Stimulated activated CD4-positive, alpha-beta T cell treated with anti-CD3 and anti-CD28 coated beads, Interleukin-4, amount 100 ng/mL, for 1 hour (primary cell): Measurements from ENCODE around the gene DCT.
"Not testable (repeated sequence)": the region's sequence is repeated elsewhere in the genome, so short reads cannot be mapped to it uniquely, and the experiment has no call there.

Experiments
- DNase-seq: peaks from one replicate; pipeline ENCODE4 v3.0.0-alpha.2; 2020

The DCT gene

DNA sequence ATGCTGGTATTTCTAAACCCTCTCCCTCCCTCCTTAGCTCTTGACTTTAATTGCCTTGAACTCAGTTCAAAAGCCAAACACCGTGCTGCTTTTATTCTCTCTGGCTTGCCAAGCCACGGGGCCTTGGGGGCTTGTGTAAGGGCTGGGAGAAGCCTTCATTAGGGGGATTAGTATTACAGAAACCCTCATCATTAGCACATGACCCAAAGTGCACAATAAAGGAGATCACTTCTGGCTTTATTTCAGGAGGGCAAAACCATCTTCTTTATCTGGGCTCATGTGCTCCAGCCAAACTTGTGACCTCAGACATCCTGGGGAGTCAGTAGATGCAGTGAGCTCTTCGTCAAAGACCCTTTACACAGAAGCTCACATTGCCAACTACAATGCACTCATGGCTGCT is at the start of gene DCT:
Gene DCT, minus strand, starts transcription at position 67 of the 400 bp plus-strand sequence. CDS start 427 bp downstream, outside the sequence.
- DNase-seq = no peak

DNA sequence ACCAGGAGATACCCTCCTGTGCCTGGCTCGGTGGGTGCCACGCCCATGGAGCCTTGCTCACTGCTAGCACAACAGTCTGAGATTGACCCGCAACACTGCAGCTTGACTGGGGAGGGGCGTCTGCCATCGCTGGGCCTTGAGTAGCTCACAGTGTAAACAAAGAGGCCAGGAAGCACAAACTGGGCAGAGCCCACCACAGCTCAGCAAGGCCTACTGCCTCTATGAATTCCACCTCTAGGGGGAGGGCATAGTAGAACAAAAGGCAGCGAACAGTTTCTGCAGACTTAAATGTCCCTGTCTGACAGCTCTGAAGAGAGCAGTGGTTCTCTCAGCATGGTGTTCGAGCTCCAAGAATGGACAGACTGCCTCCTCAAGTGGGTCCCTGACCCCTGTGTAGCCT is 47.5 kb upstream of the DCT start:
- DNase-seq = not testable (repeated sequence)

DNA sequence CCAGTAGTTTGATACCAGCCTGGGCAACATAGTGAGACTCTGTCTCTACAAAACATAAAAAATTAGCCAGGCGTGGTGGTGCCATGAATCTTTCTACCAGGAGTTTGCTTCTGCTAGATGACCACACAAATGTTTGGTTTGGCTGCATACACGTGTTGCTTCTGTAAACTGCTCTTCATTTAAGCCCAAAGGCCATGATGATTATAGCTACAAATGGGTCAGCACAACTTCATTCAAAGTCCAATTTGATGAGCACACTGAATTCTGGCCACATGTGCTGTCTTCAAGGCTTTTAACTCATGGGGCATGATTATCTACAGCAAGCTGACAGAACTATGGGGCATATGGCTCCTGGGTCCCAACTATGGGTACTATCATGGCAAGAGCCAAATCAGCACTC is 46.3 kb upstream of the DCT start:
- DNase-seq = no peak

DNA sequence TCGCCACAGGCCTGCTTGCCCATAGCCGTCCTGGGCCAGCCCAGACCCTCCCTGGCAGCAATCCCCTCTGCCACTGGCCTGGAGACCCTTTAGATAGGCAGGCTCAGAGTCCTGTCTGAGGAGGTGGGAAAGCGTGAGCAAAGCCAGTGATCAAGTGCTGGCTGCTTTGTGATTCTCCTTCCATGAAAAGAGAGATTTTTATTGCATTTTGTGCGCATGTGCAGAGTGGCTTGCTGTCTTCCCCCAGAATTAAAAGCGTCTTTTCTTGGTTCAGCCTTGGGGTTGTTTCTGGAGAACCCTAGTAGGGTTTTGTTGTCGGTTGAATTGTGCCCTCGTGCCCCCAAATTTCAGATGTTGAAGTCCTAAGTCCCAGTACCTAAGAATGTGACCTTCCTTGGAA is 44.9 kb upstream of the DCT start:
- no peak for DNase-seq

DNA sequence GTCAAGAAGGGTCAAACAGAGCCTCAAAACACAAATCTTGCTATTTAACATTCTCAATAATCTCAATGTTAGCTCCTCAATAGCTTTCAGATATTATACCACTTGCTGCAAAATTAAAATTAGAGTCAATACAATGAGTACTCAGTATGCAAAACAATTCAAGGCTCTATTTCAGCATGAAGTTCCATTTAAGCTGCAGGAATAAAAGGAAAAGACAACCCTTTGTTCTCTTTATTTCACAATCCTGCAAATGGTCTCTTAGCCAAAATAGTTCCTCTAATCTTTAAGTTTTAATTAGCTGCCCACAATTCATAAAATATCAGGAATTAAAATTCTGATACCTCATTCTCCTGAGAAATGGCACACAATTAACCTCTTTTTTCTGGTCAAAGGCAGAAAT is 40.5 kb upstream of the DCT start:
- DNase-seq = no peak

DNA sequence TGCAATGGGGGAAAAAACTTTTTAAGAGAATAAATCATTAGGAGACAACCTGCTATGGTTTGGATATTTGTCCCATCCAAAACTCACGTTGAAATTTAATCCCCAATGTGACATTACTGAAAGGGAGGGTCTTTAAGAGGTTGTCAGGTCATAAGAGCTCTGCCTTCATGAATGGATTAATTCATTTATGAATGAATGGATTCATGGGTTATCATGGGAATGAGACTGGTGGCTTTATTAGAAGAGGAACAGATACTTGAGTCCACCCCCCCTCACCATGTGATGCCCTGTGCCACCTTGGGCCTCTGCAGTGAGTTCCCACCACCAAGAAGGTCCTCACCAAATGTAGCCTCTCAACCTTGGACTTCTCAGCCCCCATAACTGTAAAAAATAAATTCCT is 37.0 kb upstream of the DCT start:
- DNase-seq = no peak

DNA sequence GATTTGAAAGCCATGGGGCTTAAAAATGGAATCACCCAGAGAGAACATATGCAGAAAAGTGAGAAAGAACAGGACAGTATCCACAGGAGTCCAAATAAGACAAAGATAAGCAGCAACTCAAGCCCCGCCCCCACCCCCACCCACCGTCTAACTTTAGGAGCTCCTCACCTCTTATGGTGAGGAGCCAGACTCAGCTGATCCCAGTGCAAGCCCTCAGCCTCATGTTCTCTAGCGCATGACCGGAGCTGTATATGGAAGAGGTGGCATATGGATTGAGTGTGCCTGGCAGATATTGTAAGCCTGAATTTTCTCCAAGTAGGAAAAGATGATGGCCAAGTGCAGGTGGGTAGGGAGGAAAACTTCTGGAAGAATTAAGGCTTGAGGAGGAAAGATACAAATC is 36.4 kb upstream of the DCT start:
- DNase-seq = no peak

DNA sequence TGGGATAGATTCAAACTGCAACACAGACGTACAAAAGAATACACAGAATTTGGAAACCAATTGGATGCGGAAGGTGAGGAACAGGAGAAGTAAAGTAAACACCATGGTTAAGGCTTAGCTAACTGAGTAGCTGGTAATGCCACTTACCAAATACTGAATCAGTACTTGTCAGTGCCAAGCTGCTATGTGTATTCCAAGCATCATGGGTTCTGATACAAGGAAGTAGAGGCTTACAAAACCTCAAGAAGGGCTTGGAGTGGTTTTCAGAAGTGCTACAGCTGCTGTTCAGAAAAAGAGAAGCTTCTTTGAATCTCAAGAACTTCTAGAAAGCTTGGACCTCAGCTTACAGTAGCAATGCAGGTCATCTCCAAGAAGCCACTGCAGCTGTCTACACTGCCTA is 35.9 kb upstream of the DCT start:
- no peak for DNase-seq

DNA sequence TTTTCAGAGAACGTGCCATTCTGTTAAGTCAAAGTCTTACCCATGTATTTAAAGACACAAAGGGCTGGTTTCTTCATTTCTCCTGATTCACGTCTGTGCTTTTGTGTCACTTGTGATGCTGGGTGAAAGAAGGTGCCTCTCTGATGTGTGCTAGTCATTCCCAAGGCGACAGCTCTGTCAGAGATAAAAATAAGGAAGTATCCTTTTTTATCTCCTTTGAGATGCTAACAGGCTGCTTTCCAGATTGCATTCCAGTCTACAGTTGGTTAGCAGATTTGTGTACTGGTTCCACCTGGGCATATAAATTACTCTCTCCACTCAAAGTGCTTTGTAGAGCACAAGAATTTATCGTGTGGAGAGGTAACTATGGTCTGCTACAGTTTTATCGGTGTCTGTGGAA is 33.5 kb upstream of the DCT start:
- DNase-seq = no peak

DNA sequence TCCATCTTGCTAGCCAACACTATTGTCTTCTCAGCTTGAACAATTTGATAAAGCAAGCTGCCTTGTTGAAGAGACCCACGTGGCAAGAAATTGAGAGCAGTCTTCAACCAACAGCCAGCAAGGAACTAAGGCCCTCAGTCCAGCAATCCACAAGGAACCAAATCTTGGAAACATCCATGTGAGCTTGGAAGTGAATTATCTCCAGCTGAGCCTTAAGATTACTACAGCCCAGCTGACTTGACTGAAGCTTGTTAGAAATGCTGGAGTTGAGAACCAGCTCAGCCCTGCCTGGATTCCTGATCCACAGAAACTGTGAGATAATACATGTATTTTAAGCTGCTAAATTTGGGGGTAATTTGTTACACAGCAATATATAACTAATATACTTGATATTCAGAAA is 26.2 kb upstream of the DCT start:
- DNase-seq = no peak

DNA sequence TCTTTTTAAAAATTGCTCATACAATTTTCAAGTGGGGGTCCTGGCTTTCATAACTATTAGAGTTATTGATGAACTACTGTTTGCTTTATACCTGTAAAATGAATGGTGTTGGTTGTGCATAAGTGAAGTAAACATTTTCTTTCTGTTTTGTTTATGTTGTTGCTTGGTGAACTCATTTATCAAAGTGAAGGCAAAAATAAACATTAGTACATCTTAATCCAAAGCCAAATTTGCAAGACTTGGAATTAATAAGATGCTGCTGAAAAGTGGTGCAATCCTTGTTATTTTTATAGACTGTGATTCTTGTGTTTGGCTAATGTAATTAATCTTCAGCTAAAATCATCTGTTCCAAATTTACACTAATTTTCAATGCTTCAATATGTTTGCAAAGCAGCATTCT is 24.4 kb upstream of the DCT start:
- DNase-seq = no peak

DNA sequence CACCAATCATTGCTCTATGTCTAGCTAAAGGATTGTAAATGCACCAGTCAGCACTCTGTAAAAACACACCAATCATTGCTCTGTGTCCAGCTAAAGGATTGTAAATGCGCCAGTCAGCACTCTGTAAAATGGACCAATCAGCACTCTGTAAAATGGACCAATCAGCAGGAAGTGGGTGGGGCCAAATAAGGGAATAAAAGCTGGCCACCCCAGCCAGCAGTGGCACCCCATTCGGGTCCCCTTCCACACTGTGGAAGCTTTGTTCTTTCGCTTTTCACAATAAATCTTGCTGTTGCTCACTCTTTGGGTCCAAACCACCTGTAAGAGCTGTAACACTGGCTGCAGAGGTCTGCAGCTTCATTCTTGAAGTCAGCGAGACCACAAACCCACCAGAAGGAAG is 19.3 kb upstream of the DCT start:
- not testable (repeated sequence) for DNase-seq

DNA sequence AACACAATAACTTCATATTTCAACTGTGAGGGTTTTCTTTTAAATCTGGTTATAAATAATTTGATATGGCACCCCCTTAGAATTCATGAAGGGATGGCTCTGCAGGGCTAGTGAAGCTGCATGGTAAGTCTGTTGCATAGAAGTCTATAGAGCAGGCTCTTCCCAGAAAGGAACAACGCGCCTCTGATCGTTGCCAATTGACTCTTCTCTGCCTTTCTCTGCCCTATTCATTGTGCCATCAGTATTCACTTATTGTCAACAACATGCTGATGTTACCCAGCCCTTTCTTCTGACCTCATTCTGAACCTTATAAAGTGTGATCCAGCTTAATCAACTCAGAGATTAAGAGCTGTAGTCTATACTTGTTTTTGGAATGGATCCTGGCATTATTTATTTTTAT is 16.3 kb upstream of the DCT start:
- no peak for DNase-seq

DNA sequence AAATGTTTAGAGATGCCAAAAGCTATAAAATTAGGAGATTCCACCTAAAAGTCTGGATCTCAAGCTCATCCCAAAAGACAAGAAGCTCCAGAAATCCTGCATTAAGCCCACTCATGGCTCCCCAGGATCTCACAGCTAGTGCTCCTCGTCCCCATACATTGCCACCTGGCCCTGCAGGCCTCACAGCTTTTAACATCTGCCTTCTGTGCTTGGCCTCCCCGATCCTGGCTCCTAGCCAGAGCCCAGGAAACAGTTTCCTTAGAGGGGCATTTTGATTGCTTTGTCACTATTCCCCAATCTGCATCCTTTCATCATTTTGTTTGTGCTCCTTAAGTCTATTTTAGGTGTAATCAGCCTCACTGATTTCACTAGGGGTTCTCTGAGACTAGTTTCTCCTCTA is 14.5 kb upstream of the DCT start:
- no peak for DNase-seq

DNA sequence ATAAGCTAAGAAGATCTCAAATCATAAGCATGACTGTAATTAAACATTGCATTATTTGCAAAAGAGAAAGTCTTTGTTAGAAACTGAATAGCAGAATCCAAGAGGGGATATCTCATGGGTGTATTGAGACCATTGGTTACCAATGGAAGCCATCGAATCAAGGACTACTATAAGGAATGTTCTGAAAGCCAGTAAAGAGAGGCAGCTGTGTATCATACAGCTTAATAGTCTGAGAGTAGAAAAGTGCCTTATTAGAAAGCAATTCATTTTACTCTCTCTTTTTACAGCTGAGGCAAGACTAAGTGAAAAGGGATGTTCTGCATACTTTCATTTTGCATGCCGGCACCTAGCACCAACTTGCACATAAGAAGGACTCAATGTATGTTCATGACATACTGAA is 7.6 kb upstream of the DCT start:
- DNase-seq = no peak

DNA sequence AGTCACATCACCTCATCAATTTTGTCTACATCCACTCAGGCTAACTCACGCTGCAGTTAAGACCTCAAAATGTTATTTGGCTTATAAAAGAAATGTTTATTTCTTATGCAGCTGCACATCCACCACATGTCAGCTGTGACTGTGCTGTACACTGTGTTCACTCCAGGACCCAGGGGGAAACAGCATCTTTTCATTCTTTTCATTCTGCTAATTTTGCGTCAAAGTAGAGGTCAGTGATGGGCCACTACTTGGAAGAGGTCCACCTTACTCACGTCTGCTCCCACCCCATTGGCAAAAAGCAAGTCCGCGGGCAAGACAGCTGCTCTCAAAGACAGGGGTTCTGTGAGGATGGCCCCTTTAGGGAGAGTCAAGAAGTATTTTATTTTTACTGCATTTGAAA is 4.5 kb upstream of the DCT start:
- DNase-seq = no peak

DNA sequence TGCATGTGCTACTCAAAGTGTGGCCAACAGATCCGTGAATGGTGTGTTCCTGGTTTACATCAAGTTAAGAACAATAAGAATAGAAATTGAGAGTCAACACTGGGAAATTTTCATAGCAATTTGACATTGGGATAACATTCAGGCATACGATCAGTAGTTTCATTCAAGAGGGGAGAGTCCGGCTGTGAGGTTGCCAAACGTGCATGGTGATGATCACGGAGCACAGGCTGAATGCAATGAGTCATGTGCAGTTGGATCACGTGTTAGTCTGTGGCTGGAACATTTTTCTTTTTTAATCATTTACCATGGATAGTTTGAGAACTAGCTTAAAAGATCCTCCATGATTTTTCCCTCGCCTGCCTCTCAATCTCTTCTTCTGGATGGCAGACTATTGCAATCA is 2.5 kb upstream of the DCT start:
- no peak for DNase-seq

DNA sequence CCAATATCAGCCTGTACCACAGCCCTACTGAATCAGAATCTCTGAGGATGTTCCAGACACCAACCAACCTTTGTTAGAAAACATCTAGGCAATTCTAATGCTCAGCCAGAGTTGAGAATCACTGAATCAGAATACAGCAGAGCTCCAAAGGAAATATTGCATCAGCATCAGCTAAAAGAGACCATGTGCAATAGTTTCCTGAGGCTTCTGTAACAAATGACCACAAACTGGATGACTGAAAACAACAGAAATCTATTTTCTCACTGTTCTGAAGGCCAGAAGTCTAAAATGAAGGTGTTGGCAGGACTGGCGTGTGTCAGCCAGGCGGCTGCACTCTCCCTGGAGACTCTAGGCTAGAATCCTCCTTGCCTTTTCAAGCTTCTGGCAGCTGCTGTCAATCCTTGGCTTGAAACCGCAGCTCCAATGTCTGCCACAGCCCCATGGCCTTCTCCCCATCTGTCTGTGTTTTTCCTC is 1.2 kb upstream of the DCT start:
- no peak for DNase-seq

DNA sequence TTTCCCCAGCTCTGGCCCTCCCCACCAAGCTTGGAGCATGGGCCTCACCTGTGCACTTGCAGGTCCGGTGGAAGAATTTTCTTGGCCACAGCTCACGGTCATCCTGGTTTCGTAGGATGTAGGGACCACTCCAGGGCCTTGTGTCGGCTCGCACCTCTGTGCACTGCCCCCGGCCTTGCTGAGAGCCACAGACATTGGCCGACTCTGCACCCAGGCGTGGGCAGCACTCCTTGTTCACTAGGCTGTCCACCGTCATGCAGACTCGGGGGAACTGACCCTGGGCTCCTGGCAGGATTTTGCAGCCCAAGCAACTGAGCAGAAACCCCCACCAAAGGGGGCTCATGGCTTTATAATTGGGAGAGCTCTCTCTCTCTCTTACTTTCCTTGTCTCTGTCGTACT is 569 bp downstream of the DCT start:
- no peak for DNase-seq

DNA sequence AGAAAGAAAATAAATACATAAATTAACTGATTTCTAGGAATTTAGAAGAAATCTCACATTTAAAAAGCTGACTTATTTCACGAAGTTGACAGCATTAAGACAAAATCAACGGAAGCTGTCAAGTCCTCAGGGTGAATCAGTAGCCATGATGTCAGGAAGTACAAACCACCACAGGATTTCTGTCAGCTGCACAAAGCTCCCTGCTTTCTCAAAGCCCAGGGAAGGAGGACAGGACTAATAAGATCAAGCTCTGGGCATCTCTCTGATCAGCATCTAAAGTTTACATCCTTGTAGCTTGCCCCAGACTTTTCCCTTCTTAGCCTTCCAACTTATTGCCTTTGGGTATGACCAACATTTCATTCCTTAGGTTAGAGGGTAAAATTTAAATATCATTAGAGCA is 9.4 kb downstream of the DCT start:
- DNase-seq = no peak

DNA sequence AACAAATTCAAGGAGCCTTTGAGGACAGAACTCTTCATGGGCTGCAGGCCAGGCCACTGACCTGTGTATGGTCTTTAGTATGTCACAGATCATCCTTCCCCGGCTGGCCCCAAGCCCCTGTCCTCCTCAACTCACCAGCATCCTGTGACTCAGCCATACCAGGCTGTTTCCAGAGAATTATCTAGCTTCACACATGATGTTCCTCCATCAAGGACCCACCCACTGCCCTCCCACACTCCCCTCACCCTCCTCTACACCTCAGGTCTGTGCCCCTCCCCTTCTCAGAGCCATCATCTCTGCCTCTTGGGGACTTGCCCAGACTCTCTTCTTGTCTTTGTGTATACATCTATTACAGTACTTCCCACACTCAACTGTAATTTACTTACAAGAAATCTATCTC is 14.7 kb downstream of the DCT start:
- peak; percentile 53 for DNase-seq

DNA sequence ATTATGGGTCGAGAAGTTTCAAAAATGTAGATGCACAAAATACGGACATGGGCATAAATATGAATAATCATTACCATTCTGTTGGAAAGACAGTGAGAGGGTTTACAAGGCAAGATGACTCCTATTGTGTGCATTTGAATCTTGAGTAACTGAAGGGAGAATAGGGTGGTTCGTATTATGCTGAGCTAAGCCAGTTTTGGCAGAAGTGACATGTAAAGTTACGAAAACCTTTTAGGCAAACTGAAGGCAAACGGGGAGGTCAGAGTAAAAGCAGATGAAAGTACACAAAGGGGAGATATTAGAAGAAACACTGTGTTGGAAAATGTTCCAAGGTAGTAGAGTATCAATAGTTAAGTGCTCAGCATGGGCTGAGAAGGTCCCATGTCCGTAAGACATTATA is 16.8 kb downstream of the DCT start:
- DNase-seq = no peak

DNA sequence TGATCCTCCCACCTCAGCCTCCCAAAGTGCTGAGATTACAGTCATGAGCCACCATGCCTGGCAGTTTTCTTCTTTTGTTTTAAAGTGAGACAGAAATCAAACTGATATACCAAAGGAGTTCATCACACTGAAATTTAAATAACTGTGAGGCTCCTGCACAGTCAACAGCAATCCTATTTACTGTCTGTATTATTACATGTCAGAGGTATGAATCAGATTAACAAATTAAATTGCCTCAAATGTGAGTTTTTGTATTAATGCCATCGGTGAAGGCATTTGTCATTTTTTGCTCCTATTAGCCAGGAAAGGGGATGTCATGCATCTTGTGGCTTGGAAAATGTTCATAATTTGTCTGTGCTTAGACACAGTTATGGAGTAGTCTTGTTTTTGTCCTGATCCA is 20.4 kb downstream of the DCT start:
- DNase-seq = no peak

DNA sequence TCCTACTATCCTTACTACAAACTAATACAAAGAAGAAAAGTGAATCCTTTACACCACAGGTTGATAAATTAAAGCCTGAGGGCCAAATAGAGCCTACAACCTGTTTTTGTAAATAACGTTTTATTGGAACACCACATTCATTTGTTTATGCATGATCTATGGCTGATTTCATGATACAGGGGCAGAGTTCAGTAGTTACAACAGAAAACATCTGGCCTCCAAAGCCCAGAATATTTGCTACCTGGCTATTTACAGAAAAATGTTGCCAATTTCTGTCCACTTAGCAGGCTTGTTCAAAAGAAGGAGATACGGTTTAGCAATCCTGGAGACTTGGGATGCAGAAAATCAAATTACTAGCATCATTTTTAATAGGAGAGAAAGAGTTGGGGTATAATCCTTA is 24.1 kb downstream of the DCT start:
- no peak for DNase-seq

DNA sequence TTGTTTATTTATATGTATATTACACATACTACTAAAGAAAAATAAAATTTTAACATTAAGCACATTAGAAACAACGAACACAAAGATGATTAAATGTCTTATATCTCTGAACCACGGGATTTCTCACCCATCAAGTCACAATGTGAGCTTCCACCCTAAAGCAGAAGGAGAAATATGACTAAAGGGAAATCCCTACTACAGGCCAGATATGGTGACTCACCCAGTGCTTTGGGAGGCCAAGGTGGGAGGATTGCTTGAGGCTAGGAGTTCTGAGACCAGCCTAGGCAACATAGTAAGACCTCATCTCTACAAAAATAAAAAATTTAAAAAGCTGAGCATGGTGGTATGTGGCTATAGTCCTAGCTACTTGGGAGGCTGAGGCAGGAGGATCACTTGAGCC is 24.6 kb downstream of the DCT start:
- no peak for DNase-seq

DNA sequence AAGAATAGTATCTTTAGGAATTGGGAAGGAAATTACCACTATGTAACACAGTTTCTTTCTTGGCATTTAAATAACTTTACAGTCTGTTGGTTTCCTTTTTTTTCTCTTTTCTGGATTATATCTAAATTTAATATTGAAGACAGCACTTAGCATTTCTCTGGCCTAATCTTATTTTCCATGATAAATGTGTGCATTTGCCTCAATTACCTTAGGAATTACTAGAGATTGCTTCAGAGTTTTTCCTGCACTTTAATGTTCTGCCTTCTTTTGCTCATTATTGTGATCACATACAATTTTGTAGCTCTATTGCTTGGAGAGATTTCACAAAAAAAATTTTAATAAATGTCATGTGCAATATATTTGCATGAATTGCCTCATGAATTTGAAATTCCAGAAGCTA is 25.1 kb downstream of the DCT start:
- no peak for DNase-seq
